Measurements from ENCODE around the gene WDTC1. TPM values are rescaled to one million over a fixed set of nuclear protein-coding genes. Genes with fewer than 3 reads are reported as not detected.

WDTC1 gene
- total RNA-seq, 1 experiment from 2014 or later: 26.6 TPM

DNA sequence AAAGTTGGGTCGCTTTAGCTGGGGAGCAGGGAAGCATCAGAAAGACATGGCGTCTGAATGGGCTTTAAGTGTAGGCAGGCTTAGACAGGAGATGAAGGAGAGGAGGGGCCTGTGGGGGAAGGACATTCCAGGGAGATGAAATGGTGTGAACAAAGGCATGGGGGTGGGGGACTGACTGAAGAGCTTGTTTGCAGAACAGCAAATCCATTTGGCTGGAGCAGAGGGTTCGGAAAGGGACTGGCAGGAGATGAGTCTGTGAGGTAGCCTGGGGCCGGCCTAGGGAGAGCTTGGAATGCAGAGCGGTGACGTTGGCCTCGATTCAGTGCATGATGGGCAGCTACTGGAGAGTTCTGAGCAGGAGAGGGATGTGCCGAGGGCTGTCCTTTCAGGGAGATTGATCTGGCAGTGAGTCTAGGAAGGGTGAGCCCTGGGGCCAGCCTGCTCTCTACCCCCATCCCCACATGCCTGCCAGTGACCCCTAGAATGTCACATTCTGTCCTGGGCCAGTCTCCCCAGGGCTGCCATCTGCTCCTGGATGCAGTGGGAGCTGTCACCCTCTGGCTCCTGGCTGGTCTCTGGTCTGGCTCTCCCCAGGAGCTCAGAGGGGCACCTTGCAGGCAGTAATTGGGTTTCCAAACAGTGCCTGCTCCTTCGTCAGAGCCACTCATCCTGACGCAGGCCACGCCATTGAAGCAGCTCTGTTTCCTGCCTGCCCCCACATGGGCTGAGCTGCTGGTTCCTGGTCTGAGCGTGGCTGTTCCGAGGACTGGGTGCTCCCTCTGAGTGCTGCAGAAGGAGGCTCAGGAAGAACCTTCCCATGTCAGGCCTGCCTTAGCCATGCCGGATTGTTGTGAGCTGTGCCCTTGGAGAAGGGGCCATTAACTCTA is 65.2 kb downstream of the WDTC1 start:
- Histone ChIP-seq H3K9ac (ENCODE audit: low read length) (no peak overlapping the region), H3K27me3 (ENCODE audit: insufficient read depth, low read length) (no peaks in the 10 kb centered on the region), H3K9me2 (ENCODE audit: insufficient read depth) (no peaks in the 10 kb centered on the region), H3K79me2 (ENCODE audit: insufficient read depth, low read length) (no peaks in the 10 kb centered on the region), H3K36me3 (ENCODE audit: control insufficient read depth in 1 of 2, insufficient read depth in 2 of 2, low read length in 2 of 2) (no peaks in the 10 kb centered on the region), H3K4me2 (ENCODE audit: low read length) (no peak overlapping the region), H3K27ac (ENCODE audit: low read depth, low read length) (no peak overlapping the region), H2AFZ (ENCODE audit: low read depth, low read length, poor library complexity, severe bottlenecking) (no peak overlapping the region), H4K20me1 (ENCODE audit: insufficient read depth) (no peaks in the 10 kb centered on the region), H3K4me3 (replicated peaks in 1 of 2; ENCODE audit: low read depth in 1 of 2, low read length in 2 of 2) (no peak overlapping the region), H3K9me3 (ENCODE audit: control insufficient read depth in 1 of 2, insufficient read depth in 1 of 2, low read depth in 1 of 2, low read length in 2 of 2) (no peaks in the 10 kb centered on the region), H3K4me1 (ENCODE audit: control insufficient read depth in 1 of 2, insufficient read depth in 2 of 2, low read length in 2 of 2) (peaks cover 0 to 7% of the 10 kb centered on the region in 2 experiments; a peak in 2 of 4 replicates)
- intact Hi-C loops (cut with micrococcal nuclease): no loop called here
- TF ChIP-seq RAD21 (IDR thresholded peaks at IDR 0.05; ENCODE audit: low read depth): no peak
- TF ChIP-seq CEBPB (IDR thresholded peaks at IDR 0.05; ENCODE audit: low read depth): no peak
- TF ChIP-seq EGR1 (IDR thresholded peaks at IDR 0.05; ENCODE audit: low read depth): no peak
- TF ChIP-seq EZH2 (IDR thresholded peaks at IDR 0.05): no peak
- no peak for TF ChIP-seq TCF7L2 (IDR thresholded peaks at IDR 0.05; ENCODE audit: borderline replicate concordance, extremely low read depth, insufficient read depth, insufficient read length)
- no peak for TF ChIP-seq JUND (IDR thresholded peaks at IDR 0.05)
- TF ChIP-seq ZFX (IDR thresholded peaks at IDR 0.05): no peak
- TF ChIP-seq POLR2AphosphoS5 (IDR thresholded peaks at IDR 0.05; ENCODE audit: low read depth, low read length): no peak
- no peak for TF ChIP-seq CBX3 (IDR thresholded peaks at IDR 0.05; ENCODE audit: low read depth)
- TF ChIP-seq SP1 (IDR thresholded peaks at IDR 0.05; ENCODE audit: low read depth): no peak
- ChIA-PET CTCF (interaction anchor here (0.9 to 6.5 kb wide), 13 partner anchors 8 to 364 kb away, joined by 3 to 65 read pairs (median 7); no protein-coding TSS in a partner anchor), POLR2A (interaction anchor here (1.3 to 1.8 kb wide), 2 partner anchors 83 to 98 kb away, joined by 3 to 4 read pairs; partner anchors contain the start of gene CD164L2), RAD21 (ENCODE audit: low non-redundant PET in 1 of 2, low total read pairs in 2 of 2, uncharacterized antibody in 2 of 2, unreplicated experiment in 2 of 2) (interaction anchor here (1.2 to 1.6 kb wide), 2 partner anchors 69 to 88 kb away, joined by 4 read pairs; no protein-coding TSS in a partner anchor)
- DNase-seq (ENCODE audit: low read depth, low spot score) (no peak), ATAC-seq (no peak)
- no TSS peak for BruUV-seq (replicated peaks)

Data from HCT116 (cell line).